ENCODE data around the gene PORCN.
"Not testable (repeated sequence)": the region's sequence is repeated elsewhere in the genome, so short reads cannot be mapped to it uniquely, and the experiment has no call there.

PORCN gene

GRCh38 chrX:48540480-48540879 is 31.7 kb downstream of the PORCN start:
- DNase-seq (ENCODE audit: low read depth in 2 of 2) = no peak

- no peak for DNase-seq (ENCODE audit: low read depth in 2 of 2)
Measured at GRCh38 chrX:48541140-48541814, 32.5 kb downstream of the PORCN start.

- DNase-seq (ENCODE audit: low read depth in 2 of 2) = no peak
Measured at GRCh38 chrX:48548871-48549270, 40.1 kb downstream of the PORCN start.

GRCh38 chrX:48555731-48556325 is 47.0 kb downstream of the PORCN start:
- not testable (repeated sequence) for DNase-seq (ENCODE audit: low read depth in 2 of 2)

GRCh38 chrX:48558271-48558670 is 49.5 kb downstream of the PORCN start:
- DNase-seq (ENCODE audit: low read depth in 2 of 2) = no peak

GRCh38 chrX:48559636-48560035 is 50.8 kb downstream of the PORCN start:
- no peak for DNase-seq (ENCODE audit: low read depth in 2 of 2)

- no peak for DNase-seq (ENCODE audit: low read depth in 2 of 2)
Measured at GRCh38 chrX:48560056-48560455, 51.3 kb downstream of the PORCN start.

- DNase-seq (ENCODE audit: low read depth in 2 of 2) = no peak
Measured at GRCh38 chrX:48560681-48561080, 51.9 kb downstream of the PORCN start.

GRCh38 chrX:48569958-48570357 is 61.2 kb downstream of the PORCN start:
- DNase-seq (ENCODE audit: low read depth in 2 of 2) = no peak
